Measurements from ENCODE around the gene TRMT44.

- TF ChIP-seq EZH2 (IDR thresholded peaks at IDR 0.05; ENCODE audit: low read length), result no peak
- no peak for TF ChIP-seq CTCF (optimal IDR thresholded peaks at IDR 0.05 in 1 of 3, IDR thresholded peaks at IDR 0.05 in 1 of 3, conservative IDR thresholded peaks at IDR 0.05 in 1 of 3; ENCODE audit: extremely low read depth in 1 of 3, insufficient read depth in 2 of 3, low read length in 3 of 3)
Observed at GRCh38 chr4:8412288-8412687, 28.3 kb upstream of the TRMT44 start.
